ENCODE data around the gene RNF213. TPM values are rescaled to one million over a fixed set of nuclear protein-coding genes. Genes with fewer than 3 reads are reported as not detected.
A peak's percentile ranks its signal among the peaks of the same experiment; 100 is the strongest.

Gene RNF213
- total RNA-seq, 2 donors from 2014 or later: 415 to 602 TPM

GRCh38 chr17:80364091-80364691, 103.5 kb downstream of the RNF213 start:
- no peak for DNase-seq (ENCODE audit: low spot score in 2 of 2)
- Mint-ChIP-seq H3K36me3 (peaks cover 39% of the 10 kb centered on the region in 2 donors), H3K9me3 (no peaks in the 10 kb centered on the region), H3K27ac (peak overlapping the region in 1 of 2 donors; percentile 77)
- ATAC-seq: peak; percentile 17 to 22

- Mint-ChIP-seq H3K36me3 (peaks cover 35 to 38% of the 10 kb centered on the region in 2 donors), H3K9me3 (no peaks in the 10 kb centered on the region), H3K27ac (peak overlapping the region in 1 of 2 donors; percentile 50)
- no peak for ATAC-seq
- no peak for DNase-seq (ENCODE audit: low spot score in 2 of 2)
These were observed 104.6 kb downstream of the RNF213 start for GRCh38 chr17:80365001-80365965.

- ATAC-seq (no peak), DNase-seq (ENCODE audit: low spot score in 2 of 2) (no peak)
- no peak overlapping the region for H3K27ac Mint-ChIP-seq
- no peaks in the 10 kb centered on the region for H3K9me3 Mint-ChIP-seq
- peaks cover 31 to 35% of the 10 kb centered on the region in 2 donors for H3K36me3 Mint-ChIP-seq
These were observed 105.3 kb downstream of the RNF213 start for GRCh38 chr17:80365983-80366382.

GRCh38 chr17:80367503-80367902, 106.9 kb downstream of the RNF213 start:
- DNase-seq (ENCODE audit: low spot score in 2 of 2): no peak
- H3K27ac Mint-ChIP-seq: peak overlapping the region in 1 of 2 donors; percentile 45

GRCh38 chr17:80371196-80371595, 110.5 kb downstream of the RNF213 start:
- Mint-ChIP-seq H3K27ac (peak overlapping the region in 1 of 2 donors; percentile 50), H3K9me3 (no peaks in the 10 kb centered on the region), H3K36me3 (peaks cover 16 to 36% of the 10 kb centered on the region in 2 donors)
- DNase-seq (ENCODE audit: low spot score in 2 of 2): no peak
- ATAC-seq: no peak

More at GRCh38 chr17:80367503-80367902, 106.9 kb downstream of the RNF213 start:
- H3K9me3 Mint-ChIP-seq: no peaks in the 10 kb centered on the region
- ATAC-seq: no peak
- H3K36me3 Mint-ChIP-seq: peaks cover 19 to 34% of the 10 kb centered on the region in 2 donors

DNA sequence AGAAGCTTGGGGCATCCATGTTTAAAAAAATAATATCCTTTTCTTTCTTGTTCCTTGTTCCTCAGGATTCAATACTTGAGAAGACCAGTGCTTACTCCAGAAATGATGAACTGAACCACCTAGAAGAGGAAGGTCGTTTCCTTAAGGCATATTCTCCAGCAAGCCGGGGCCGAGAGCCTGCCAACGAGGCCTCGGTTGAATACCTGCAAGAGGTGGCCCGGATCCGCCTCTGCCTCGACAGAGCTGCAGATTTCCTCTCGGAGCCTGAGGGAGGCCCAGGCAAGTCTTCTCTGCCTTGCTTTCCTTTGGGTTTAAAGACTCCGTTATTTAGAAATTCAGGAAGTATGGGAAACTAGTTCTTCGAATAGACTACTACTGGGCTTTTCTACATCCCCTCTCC, 111.8 kb downstream of the RNF213 start:
- Mint-ChIP-seq H3K27ac (peak overlapping the region in 1 of 2 donors; percentile 44), H3K36me3 (peaks cover 26 to 44% of the 10 kb centered on the region in 2 donors), H3K9me3 (no peaks in the 10 kb centered on the region)
- DNase-seq (ENCODE audit: low spot score in 2 of 2) (no peak), ATAC-seq (no peak)

DNA sequence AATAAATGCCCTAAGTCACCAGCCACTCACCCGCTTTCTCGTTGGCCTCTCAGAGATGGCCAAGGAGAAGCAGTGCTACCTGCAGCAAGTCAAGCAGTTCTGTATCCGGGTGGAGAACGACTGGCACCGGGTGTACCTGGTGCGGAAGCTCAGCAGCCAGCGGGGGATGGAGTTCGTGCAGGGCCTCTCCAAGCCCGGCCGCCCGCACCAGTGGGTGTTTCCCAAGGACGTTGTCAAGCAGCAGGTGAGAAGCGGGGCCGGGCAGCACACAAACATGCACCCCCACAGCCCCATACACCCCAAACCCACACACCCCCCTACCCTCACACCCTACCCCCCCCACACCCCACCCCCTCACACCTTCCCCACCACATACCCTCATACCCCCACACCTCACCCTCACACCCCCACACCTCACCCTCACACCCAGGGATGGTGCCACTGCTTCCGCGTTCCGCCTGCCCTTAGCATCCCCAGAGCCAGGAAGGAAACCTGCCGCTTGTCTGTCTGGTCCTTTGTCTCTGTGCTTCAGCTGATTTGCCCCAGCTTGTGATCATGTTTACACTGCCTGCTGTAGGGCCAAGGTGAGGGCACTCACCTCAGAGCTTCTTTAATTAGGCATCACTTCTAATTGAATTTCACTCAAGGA, 112.4 kb downstream of the RNF213 start:
- H3K36me3 Mint-ChIP-seq: peaks cover 26 to 43% of the 10 kb centered on the region in 2 donors
- no peak for DNase-seq (ENCODE audit: low spot score in 2 of 2)
- H3K27ac Mint-ChIP-seq: no peak overlapping the region
- no peak for ATAC-seq
- H3K9me3 Mint-ChIP-seq: no peaks in the 10 kb centered on the region

GRCh38 chr17:80374039-80374731, 113.5 kb downstream of the RNF213 start:
- Mint-ChIP-seq H3K36me3 (peaks cover 24 to 40% of the 10 kb centered on the region in 2 donors), H3K9me3 (no peaks in the 10 kb centered on the region)
- ATAC-seq: peak in 1 of 2 donors; percentile 17

DNA sequence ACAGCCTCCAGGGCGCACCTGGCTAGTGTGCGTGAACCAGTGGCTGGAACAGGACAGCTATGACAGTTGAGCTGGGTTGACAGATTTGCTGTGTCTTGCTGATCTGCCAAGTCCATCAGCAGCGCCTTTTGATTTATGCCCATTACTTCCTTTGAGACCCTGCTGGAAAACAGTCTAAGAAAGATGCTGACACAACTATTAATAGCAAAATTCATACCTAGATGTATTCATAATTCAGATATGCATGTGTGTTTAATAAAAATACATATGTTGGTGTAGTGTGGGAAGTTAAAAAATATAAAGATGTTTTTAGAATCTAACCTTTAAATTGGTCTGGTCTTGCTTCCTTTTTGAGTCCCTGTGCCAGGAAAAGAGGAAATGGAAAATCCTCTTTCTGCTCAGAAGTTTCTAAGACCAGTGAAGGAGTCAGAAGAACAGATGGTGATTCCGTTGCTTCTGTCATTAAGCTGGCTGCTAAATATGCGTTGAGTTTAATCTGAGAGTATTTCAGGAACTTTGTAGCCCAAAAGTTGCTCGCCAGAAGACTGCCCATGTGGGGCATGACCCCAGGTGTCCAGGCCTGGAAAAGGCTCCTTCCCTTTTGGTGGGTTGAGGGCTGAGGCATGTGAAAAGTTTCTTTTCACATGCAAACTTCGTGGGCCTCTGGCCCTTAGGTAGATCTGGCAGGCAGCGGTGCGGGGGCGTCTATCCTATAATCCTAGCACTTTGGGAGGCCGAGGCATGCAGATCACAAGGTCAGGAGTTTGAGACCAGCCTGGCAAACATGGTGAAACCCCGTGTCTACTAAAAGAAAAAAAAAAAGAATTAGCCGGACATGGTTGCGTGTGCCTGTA, 114.3 kb downstream of the RNF213 start:
- no peaks in the 10 kb centered on the region for H3K9me3 Mint-ChIP-seq

More at GRCh38 chr17:80374039-80374731, 113.5 kb downstream of the RNF213 start:
- no peak overlapping the region for H3K27ac Mint-ChIP-seq
- no peak for DNase-seq (ENCODE audit: low spot score in 2 of 2)

GRCh38 chr17:80376531-80376930, 115.9 kb downstream of the RNF213 start:
- no peaks in the 10 kb centered on the region for H3K9me3 Mint-ChIP-seq
- peak overlapping the region; percentile 56 to 77 for H3K27ac Mint-ChIP-seq
- H3K36me3 Mint-ChIP-seq: peaks cover 22 to 29% of the 10 kb centered on the region in 2 donors
- ATAC-seq (no peak), DNase-seq (ENCODE audit: low spot score in 2 of 2) (no peak)

More for the DNA sequence above, 114.3 kb downstream of the RNF213 start:
- ATAC-seq: no peak
- Mint-ChIP-seq H3K27ac (peak overlapping the region in 1 of 2 donors; percentile 50), H3K36me3 (peaks cover 18 to 34% of the 10 kb centered on the region in 2 donors)
- peak in 1 of 2 donors; percentile 1 for DNase-seq (ENCODE audit: low spot score in 2 of 2)

- ATAC-seq: peak; percentile 16 to 18
- Mint-ChIP-seq H3K36me3 (peaks cover 22 to 24% of the 10 kb centered on the region in 2 donors), H3K27ac (peak overlapping the region; percentile 56 to 91), H3K9me3 (no peaks in the 10 kb centered on the region)
- DNase-seq (ENCODE audit: low spot score in 2 of 2): peak in 1 of 2 donors; percentile 35
These were observed 117.1 kb downstream of the RNF213 start for GRCh38 chr17:80377798-80378197.

GRCh38 chr17:80379348-80379747, 118.7 kb downstream of the RNF213 start:
- Mint-ChIP-seq H3K36me3 (peaks cover 22 to 26% of the 10 kb centered on the region in 2 donors), H3K9me3 (no peaks in the 10 kb centered on the region), H3K27ac (peak overlapping the region in 1 of 2 donors; percentile 53)
- DNase-seq (ENCODE audit: low spot score in 2 of 2): peak in 1 of 2 donors; percentile 13
- ATAC-seq: no peak

DNA sequence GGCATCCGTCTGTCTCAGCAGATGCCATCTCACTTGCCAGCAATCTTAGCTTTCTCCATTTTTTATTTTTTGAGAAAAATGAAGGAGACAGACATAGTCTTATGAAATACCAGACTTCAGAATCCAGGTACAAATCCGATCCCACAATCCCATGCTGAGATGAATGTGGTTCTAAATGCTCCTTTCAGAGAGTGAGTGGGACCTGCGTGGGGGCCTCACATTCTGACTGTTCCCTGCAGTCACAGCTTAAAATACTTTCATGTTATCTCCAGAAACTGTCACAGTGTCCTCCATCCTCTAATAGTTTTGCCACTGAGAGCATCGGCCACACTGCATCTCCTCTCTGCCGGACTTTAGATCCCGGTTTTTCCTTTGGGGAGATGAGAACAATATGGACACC, 119.4 kb downstream of the RNF213 start:
- Mint-ChIP-seq H3K36me3 (peaks cover 22 to 26% of the 10 kb centered on the region in 2 donors), H3K9me3 (no peaks in the 10 kb centered on the region), H3K27ac (peak overlapping the region in 1 of 2 donors; percentile 13)
- no peak for DNase-seq (ENCODE audit: low spot score in 2 of 2)
- no peak for ATAC-seq

DNA sequence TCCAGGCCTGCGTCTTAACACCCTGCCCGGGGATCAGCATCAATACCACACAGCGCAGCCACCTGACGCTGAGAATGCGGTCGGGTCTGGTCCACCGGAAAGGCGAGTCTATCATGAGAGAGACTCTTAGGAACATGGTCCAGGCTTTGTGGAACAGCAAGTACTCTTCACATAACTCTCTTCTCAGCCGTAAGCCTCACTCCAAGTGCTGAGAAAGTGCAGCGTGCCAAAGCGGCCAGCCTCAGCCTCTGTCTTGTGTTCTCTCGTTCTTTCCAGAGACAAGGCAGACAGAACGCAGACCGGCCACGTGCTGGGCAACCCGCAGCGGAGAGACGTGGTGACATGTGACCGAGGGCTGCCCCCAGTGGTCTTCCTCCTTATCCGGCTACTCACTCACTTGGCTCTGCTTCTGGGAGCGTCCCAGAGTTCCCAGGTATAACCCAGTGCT, 119.9 kb downstream of the RNF213 start:
- H3K36me3 Mint-ChIP-seq: peaks cover 22 to 26% of the 10 kb centered on the region in 2 donors
- peak in 1 of 2 donors; percentile 23 for DNase-seq (ENCODE audit: low spot score in 2 of 2)
- H3K9me3 Mint-ChIP-seq: no peaks in the 10 kb centered on the region
- peak overlapping the region in 1 of 2 donors; percentile 13 for H3K27ac Mint-ChIP-seq
- no peak for ATAC-seq

GRCh38 chr17:80381416-80381923, 120.8 kb downstream of the RNF213 start:
- peak overlapping the region; percentile 13 to 66 for H3K27ac Mint-ChIP-seq
- no peak for DNase-seq (ENCODE audit: low spot score in 2 of 2)
- no peaks in the 10 kb centered on the region for H3K9me3 Mint-ChIP-seq
- ATAC-seq: no peak
- H3K36me3 Mint-ChIP-seq: peaks cover 25 to 33% of the 10 kb centered on the region in 2 donors
